ENCODE measurements around the gene MTMR8.

DNA sequence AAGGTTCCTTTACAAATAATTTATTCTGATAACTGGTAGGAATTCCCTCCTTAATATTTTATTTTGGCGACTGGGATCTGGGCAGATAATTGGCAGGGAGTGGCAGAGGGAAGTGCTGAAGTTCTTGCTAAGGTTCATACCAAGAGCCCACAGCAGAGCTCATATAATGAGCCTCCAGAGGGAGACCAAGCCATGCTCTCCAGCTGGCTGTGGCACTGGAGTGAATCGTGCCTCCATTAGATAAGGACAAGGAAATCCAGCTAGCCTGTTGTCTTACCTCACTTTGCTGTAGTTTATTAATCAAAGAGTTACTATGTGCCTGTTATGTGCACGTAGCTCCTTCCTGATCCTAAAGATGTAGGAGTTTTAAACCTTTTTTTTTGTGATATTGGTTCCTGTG is 166.1 kb downstream of the MTMR8 start:
- TF ChIP-seq, protein P1, sequence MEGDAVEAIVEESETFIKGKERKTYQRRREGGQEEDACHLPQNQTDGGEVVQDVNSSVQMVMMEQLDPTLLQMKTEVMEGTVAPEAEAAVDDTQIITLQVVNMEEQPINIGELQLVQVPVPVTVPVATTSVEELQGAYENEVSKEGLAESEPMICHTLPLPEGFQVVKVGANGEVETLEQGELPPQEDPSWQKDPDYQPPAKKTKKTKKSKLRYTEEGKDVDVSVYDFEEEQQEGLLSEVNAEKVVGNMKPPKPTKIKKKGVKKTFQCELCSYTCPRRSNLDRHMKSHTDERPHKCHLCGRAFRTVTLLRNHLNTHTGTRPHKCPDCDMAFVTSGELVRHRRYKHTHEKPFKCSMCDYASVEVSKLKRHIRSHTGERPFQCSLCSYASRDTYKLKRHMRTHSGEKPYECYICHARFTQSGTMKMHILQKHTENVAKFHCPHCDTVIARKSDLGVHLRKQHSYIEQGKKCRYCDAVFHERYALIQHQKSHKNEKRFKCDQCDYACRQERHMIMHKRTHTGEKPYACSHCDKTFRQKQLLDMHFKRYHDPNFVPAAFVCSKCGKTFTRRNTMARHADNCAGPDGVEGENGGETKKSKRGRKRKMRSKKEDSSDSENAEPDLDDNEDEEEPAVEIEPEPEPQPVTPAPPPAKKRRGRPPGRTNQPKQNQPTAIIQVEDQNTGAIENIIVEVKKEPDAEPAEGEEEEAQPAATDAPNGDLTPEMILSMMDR (IDR thresholded peaks at IDR 0.05) = peak in 2 of 6 experiments; percentile 11 to 23
- no peak for TF ChIP-seq POLR2A (IDR thresholded peaks at IDR 0.05)
